Activated T-helper 2 cell treated with anti-CD3 and anti-CD28 coated beads, Interferon-gamma antibody, Interleukin-2, Interleukin-4, amounts not matched to agents 10 μg/mL and 5 μg/mL and 100 μg/mL, durations not matched to agents 14 hours and 24 hours and 36 hours (primary cell): ENCODE measurements around the gene RXRB. TPM values are rescaled to one million over a fixed set of nuclear protein-coding genes. Genes with fewer than 3 reads are reported as not detected.

Experiments
- DNase-seq: peaks from one replicate; pipeline ENCODE4 v3.0.0; 2021; ENCODE audit warnings: low spot score
- H3K27ac Mint-ChIP-seq: one replicate; pipeline ENCODE4 v1.8.0; 2021; ENCODE audit warnings: mixed read lengths
- H3K27me3 Mint-ChIP-seq: one replicate; pipeline ENCODE4 v1.8.0; 2021; ENCODE audit warnings: low read depth, mixed read lengths
- H3K36me3 Mint-ChIP-seq: one replicate; pipeline ENCODE4 v1.8.0; 2021; ENCODE audit warnings: low read depth, mixed read lengths
- H3K4me1 Mint-ChIP-seq: one replicate; pipeline ENCODE4 v1.8.0; 2021; ENCODE audit warnings: low read depth, mixed read lengths
- H3K4me3 Mint-ChIP-seq: one replicate; pipeline ENCODE4 v1.8.0; 2021; ENCODE audit warnings: low read depth, mild to moderate bottlenecking, moderate library complexity, mixed read lengths
- H3K9me3 Mint-ChIP-seq: one replicate; pipeline ENCODE4 v1.8.0; 2021; ENCODE audit warnings: mixed read lengths
- intact Hi-C: fragments of 100-400 bp; cut with micrococcal nuclease; formaldehyde crosslinking; loops from one replicate; pipeline ENCODE4 v1.15.1; 2023
- total RNA-seq: library from RNA; stranded (reverse); gene quantifications from 2 replicates; pipeline ENCODE4 v1.2.3, GENCODE V29; 2022

Gene RXRB
- total RNA-seq, 1 donor from 2014 or later = 47.8 TPM

- peak within 1 kb of the TSS; percentile 88 for H3K4me3 Mint-ChIP-seq
- DNase-seq = peak; percentile 81
- H3K36me3 Mint-ChIP-seq = peaks cover 47% of the 10 kb centered on the region
- peaks cover 14% of the 10 kb centered on the region for H3K27me3 Mint-ChIP-seq
- peak within 1 kb of the TSS; percentile 92 for H3K27ac Mint-ChIP-seq
- no peaks in the 10 kb centered on the region for H3K9me3 Mint-ChIP-seq
- H3K4me1 Mint-ChIP-seq = peaks cover 48% of the 10 kb centered on the region
- intact Hi-C loops = loop anchor here (5.0 to 10.0 kb wide), 2 partner anchors 184 to 364 kb away; partner anchors contain the start of genes KIFC1 and PSMB8
These were observed 7.9 kb upstream of the RXRB start, which contains the start of gene RING1 for GRCh38 chr6:33208091-33208967. TSS of gene RING1 (plus strand) at chr6:33208500. CDS start at chr6:33208823, 323 bp downstream.

- Mint-ChIP-seq H3K9me3 (no peaks in the 10 kb centered on the region), H3K4me3 (peak overlapping the region; percentile 88), H3K4me1 (peaks cover 49% of the 10 kb centered on the region), H3K27ac (peak overlapping the region; percentile 92), H3K27me3 (peaks cover 7% of the 10 kb centered on the region), H3K36me3 (peaks cover 48% of the 10 kb centered on the region)
- DNase-seq = no peak
- intact Hi-C loops = loop anchor here (5.0 to 10.0 kb wide), 2 partner anchors 185 to 363 kb away; partner anchors contain the start of genes KIFC1 and PSMB8
These were observed 7.2 kb upstream of the RXRB start for GRCh38 chr6:33207552-33208090.

GRCh38 chr6:33206864-33207551 is 6.5 kb upstream of the RXRB start:
- Mint-ChIP-seq H3K27ac (no peak overlapping the region), H3K36me3 (peaks cover 48% of the 10 kb centered on the region)
- DNase-seq = no peak

GRCh38 chr6:33206027-33206863 is 5.8 kb upstream of the RXRB start:
- no peak for DNase-seq
- Mint-ChIP-seq H3K27ac (peak overlapping the region; percentile 97), H3K4me3 (peak overlapping the region; percentile 100), H3K4me1 (peaks cover 58% of the 10 kb centered on the region), H3K27me3 (no peaks in the 10 kb centered on the region), H3K9me3 (no peaks in the 10 kb centered on the region), H3K36me3 (peaks cover 47% of the 10 kb centered on the region)
- intact Hi-C loops = loop anchor here (5.0 to 10.0 kb wide), 2 partner anchors 186 to 361 kb away; partner anchors contain the start of genes KIFC1 and PSMB8

More at GRCh38 chr6:33206864-33207551, 6.5 kb upstream of the RXRB start:
- intact Hi-C loops = loop anchor here (5.0 to 10.0 kb wide), 2 partner anchors 185 to 362 kb away; partner anchors contain the start of genes KIFC1 and PSMB8
- Mint-ChIP-seq H3K4me1 (peaks cover 53% of the 10 kb centered on the region), H3K4me3 (peak overlapping the region; percentile 88), H3K9me3 (no peaks in the 10 kb centered on the region), H3K27me3 (peaks cover under 1% of the 10 kb centered on the region)

GRCh38 chr6:33205191-33206026 is 4.9 kb upstream of the RXRB start:
- peaks cover 61% of the 10 kb centered on the region for H3K4me1 Mint-ChIP-seq
- DNase-seq = no peak
- H3K27ac Mint-ChIP-seq = peak overlapping the region; percentile 97
- intact Hi-C loops = loop anchor here (1.0 to 10.0 kb wide), 3 partner anchors 44 to 361 kb away; partner anchors contain the start of genes KIFC1 and PSMB8
- no peaks in the 10 kb centered on the region for H3K27me3 Mint-ChIP-seq
- H3K9me3 Mint-ChIP-seq = no peaks in the 10 kb centered on the region
- peak overlapping the region; percentile 100 for H3K4me3 Mint-ChIP-seq
- peaks cover 48% of the 10 kb centered on the region for H3K36me3 Mint-ChIP-seq

GRCh38 chr6:33204415-33205190 is 4.1 kb upstream of the RXRB start, which contains the start of gene HSD17B8:
TSS of gene HSD17B8 (plus strand) at chr6:33204655. CDS start at chr6:33204669, 14 bp downstream.
- peak; percentile 88 for DNase-seq
- Mint-ChIP-seq H3K9me3 (no peaks in the 10 kb centered on the region), H3K36me3 (peaks cover 42% of the 10 kb centered on the region), H3K4me3 (peak within 1 kb of the TSS; percentile 100), H3K27me3 (no peaks in the 10 kb centered on the region), H3K4me1 (peaks cover 60% of the 10 kb centered on the region), H3K27ac (peak within 1 kb of the TSS; percentile 97)
- intact Hi-C loops = loop anchor here (1.0 to 10.0 kb wide), 4 partner anchors 45 to 1012 kb away; partner anchors contain the start of genes GPSM3, KIFC1, PBX2 and PSMB8

GRCh38 chr6:33204165-33204414 is 3.6 kb upstream of the RXRB start:
- Mint-ChIP-seq H3K4me3 (peak overlapping the region; percentile 100), H3K9me3 (no peaks in the 10 kb centered on the region), H3K4me1 (peaks cover 59% of the 10 kb centered on the region), H3K27ac (peak overlapping the region; percentile 25), H3K27me3 (no peaks in the 10 kb centered on the region), H3K36me3 (peaks cover 36% of the 10 kb centered on the region)
- intact Hi-C loops = loop anchor here (5.0 to 10.0 kb wide), 2 partner anchors 359 to 1012 kb away; partner anchors contain the start of genes GPSM3, PBX2 and PSMB8
- no peak for DNase-seq

- DNase-seq = no peak
- H3K4me3 Mint-ChIP-seq = peak overlapping the region; percentile 100
- no peaks in the 10 kb centered on the region for H3K27me3 Mint-ChIP-seq
- H3K9me3 Mint-ChIP-seq = no peaks in the 10 kb centered on the region
- peaks cover 58% of the 10 kb centered on the region for H3K4me1 Mint-ChIP-seq
- peak overlapping the region; percentile 42 for H3K27ac Mint-ChIP-seq
- H3K36me3 Mint-ChIP-seq = peaks cover 39% of the 10 kb centered on the region
- intact Hi-C loops = loop anchor here (5.0 to 10.0 kb wide), 2 partner anchors 359 to 1011 kb away; partner anchors contain the start of genes GPSM3, PBX2 and PSMB8
These were observed 3.1 kb upstream of the RXRB start for GRCh38 chr6:33203443-33204164.

- no peaks in the 10 kb centered on the region for H3K27me3 Mint-ChIP-seq
- intact Hi-C loops = loop anchor here (5.0 to 10.0 kb wide), 2 partner anchors 358 to 1010 kb away; partner anchors contain the start of genes GPSM3, PBX2 and PSMB8
- peaks cover 39% of the 10 kb centered on the region for H3K36me3 Mint-ChIP-seq
- no peak for DNase-seq
- peak overlapping the region; percentile 35 for H3K27ac Mint-ChIP-seq
- H3K4me3 Mint-ChIP-seq = peak overlapping the region; percentile 100
- peaks cover 59% of the 10 kb centered on the region for H3K4me1 Mint-ChIP-seq
- no peaks in the 10 kb centered on the region for H3K9me3 Mint-ChIP-seq
These were observed 2.3 kb upstream of the RXRB start for GRCh38 chr6:33202799-33203198.

GRCh38 chr6:33201935-33202334 is 1.5 kb upstream of the RXRB start:
- peak overlapping the region; percentile 98 for H3K27ac Mint-ChIP-seq
- no peaks in the 10 kb centered on the region for H3K27me3 Mint-ChIP-seq
- H3K4me1 Mint-ChIP-seq = peaks cover 64% of the 10 kb centered on the region
- no peak for DNase-seq
- H3K9me3 Mint-ChIP-seq = no peaks in the 10 kb centered on the region
- intact Hi-C loops = loop anchor here (2.0 to 10.0 kb wide), 5 partner anchors 69 to 1010 kb away; partner anchors contain the start of genes GPSM3, PBX2, PHF1 and PSMB8
- peaks cover 46% of the 10 kb centered on the region for H3K36me3 Mint-ChIP-seq
- H3K4me3 Mint-ChIP-seq = peak overlapping the region; percentile 100
